ENCODE data around the gene SAXO2.
"Not testable (repeated sequence)": the region's sequence is repeated elsewhere in the genome, so short reads cannot be mapped to it uniquely, and the experiment has no call there.

The SAXO2 gene

GRCh38 chr15:82333603-82334553 lies 71.3 kb downstream of the SAXO2 start:
- not testable (repeated sequence) for DNase-seq (ENCODE audit: low spot score)
